ENCODE results near the gene TXN2.
"Not testable (repeated sequence)": the region's sequence is repeated elsewhere in the genome, so short reads cannot be mapped to it uniquely, and the experiment has no call there.

The TXN2 gene

DNA sequence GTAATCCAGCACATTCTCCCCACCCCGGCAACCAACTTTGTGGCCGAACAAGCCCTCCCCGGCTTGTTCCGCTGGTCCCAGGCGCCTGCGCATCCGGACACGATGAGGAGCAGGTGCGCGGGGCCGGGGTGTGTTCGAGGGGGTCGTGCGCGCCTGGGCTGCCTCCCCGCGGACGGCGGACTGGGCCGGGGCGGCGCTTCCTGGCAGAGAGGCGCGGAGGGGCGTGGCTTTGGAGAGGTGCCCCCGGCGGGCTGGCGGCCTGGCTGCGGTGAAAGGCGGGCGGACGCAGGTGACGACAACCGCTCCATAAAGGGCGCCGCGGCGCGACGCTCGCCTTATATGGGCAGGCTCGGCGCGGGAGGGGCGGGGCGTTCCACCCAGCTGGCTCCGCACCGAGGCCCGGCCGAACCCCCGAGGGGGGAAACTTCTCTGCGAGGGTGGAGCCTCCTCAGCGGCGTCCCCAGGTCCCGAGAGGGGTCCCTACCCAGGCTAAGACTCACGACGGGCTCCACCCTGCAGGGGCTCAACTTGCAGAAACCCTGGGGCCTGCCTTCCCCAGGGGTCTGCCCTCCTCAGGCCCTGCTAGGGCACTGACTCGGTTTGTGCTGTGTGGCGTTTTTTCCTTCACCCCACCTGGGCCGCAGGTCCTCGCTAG, 26.4 kb downstream of the TXN2 start:
- TF ChIP-seq, protein P1, sequence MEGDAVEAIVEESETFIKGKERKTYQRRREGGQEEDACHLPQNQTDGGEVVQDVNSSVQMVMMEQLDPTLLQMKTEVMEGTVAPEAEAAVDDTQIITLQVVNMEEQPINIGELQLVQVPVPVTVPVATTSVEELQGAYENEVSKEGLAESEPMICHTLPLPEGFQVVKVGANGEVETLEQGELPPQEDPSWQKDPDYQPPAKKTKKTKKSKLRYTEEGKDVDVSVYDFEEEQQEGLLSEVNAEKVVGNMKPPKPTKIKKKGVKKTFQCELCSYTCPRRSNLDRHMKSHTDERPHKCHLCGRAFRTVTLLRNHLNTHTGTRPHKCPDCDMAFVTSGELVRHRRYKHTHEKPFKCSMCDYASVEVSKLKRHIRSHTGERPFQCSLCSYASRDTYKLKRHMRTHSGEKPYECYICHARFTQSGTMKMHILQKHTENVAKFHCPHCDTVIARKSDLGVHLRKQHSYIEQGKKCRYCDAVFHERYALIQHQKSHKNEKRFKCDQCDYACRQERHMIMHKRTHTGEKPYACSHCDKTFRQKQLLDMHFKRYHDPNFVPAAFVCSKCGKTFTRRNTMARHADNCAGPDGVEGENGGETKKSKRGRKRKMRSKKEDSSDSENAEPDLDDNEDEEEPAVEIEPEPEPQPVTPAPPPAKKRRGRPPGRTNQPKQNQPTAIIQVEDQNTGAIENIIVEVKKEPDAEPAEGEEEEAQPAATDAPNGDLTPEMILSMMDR (IDR thresholded peaks at IDR 0.05; ENCODE audit: insufficient read depth, low read depth, low read length, missing control alignments) = no peak
- DNase-seq (ENCODE audit: low read depth) = peak; percentile 90

GRCh38 chr22:36453855-36454378, 27.5 kb downstream of the TXN2 start:
- DNase-seq (ENCODE audit: low read depth) = no peak
- no peak overlapping the region for H3K4me3 ChIP-seq (ENCODE audit: low read length)
- TF ChIP-seq, protein P1 (IDR thresholded peaks at IDR 0.05; ENCODE audit: insufficient read depth, low read depth, low read length, missing control alignments) = no peak

More for the DNA sequence above, 26.4 kb downstream of the TXN2 start:
- peak overlapping the region; percentile 48 for H3K4me3 ChIP-seq (ENCODE audit: low read length)

DNA sequence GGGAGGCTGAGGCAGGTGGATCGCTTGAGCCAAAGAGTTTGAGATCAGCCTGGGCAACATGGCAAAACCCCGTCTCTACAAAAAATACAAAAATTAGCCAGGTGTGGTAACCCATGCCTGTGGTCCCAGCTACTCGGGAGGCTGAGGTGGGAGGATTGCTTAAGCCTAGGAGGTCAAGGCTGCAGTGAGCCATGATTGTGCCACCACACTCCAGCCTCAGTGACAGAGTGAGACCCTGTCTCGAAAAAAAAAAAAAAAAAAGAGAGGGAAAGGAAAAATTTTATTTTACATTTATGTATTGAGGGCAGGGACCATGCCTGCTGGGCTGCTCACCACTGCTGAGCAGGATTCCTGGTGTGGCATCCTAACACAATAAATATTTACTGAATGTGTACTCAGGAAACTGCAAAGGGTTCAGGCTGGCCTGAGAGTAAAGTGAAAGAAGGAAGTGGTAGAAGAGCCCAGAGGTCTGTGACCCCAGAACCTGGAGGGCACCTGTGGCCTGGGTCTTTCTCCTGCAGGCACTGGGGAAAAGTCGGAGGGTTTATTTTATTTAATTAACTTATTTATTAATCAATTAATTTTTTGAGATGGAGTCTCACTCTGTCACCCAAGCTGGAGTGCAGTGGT, 28.3 kb downstream of the TXN2 start:
- not testable (repeated sequence) for DNase-seq (ENCODE audit: low read depth); H3K4me3 ChIP-seq (ENCODE audit: low read length)

GRCh38 chr22:36452250-36452977, 29.0 kb downstream of the TXN2 start:
- TF ChIP-seq, protein P1 (IDR thresholded peaks at IDR 0.05; ENCODE audit: insufficient read depth, low read depth, low read length, missing control alignments) = no peak
- no peak for DNase-seq (ENCODE audit: low read depth)
- no peak overlapping the region for H3K4me3 ChIP-seq (ENCODE audit: low read length)

- DNase-seq (ENCODE audit: low read depth); H3K4me3 ChIP-seq (ENCODE audit: low read length): not testable (repeated sequence)
Measured at GRCh38 chr22:36450923-36451322, 30.5 kb downstream of the TXN2 start.

DNA sequence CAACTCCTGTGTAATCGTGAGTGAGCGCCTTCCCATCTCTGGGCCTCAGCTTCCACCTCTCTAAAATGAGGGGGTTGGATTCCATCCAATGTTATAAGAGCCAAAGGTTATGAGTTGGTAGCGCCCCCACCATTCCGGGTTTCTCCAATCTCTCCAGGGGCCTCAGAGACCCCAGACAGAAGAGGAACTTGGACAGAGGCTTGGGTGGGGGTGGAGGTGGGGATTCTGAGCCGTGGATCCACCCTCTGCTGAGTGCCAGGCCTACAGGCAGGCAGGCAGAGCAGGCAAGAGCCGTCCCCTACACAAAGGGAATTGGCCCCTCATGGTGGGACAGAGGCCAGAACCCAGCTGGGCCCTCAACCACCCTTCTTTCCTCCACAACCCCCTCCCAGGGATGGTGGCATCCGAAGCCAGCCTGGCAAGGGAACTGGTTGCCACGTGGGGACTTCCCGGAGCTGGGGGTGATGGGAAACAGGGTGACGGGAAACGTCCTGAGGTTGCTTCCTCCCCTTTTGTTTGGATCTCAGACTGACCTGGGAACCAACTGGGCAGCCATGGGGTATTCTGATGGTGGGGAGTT, 31.8 kb downstream of the TXN2 start:
- TF ChIP-seq, protein P1 (IDR thresholded peaks at IDR 0.05; ENCODE audit: insufficient read depth, low read depth, low read length, missing control alignments) = no peak
- no peak for DNase-seq (ENCODE audit: low read depth)
- H3K4me3 ChIP-seq (ENCODE audit: low read length) = no peak overlapping the region

- no peak overlapping the region for H3K4me3 ChIP-seq (ENCODE audit: low read length)
- DNase-seq (ENCODE audit: low read depth) = no peak
- TF ChIP-seq, protein P1 (IDR thresholded peaks at IDR 0.05; ENCODE audit: insufficient read depth, low read depth, low read length, missing control alignments) = no peak
Measured at GRCh38 chr22:36447632-36448031, 33.8 kb downstream of the TXN2 start.

All from epithelial cell of esophagus (primary cell).